Lung (tissue), 12 donors: ENCODE results near the gene RGS10. TPM values are rescaled to one million over a fixed set of nuclear protein-coding genes. Genes with fewer than 3 reads are reported as not detected.

Source experiments
- ATAC-seq: fragments of 200-7000 bp; cut with Tn5 transposase; one replicate; pipeline ENCODE4 v1.9.1; 2020; ENCODE audit warnings: moderate number of reproducible peaks; ENCODE audit not compliant: insufficient read depth, low FRiP score
- DNase-seq, 3 donors: peaks; one replicate each; pipeline ENCODE4 v3.0.0-alpha.2; 2013 to 2017
- H3K27ac ChIP-seq, 2 donors: one replicate each; pipeline ENCODE4 v1.5.1; 2013; ENCODE audit warnings: mild to moderate bottlenecking in 2 of 2, moderate library complexity in 2 of 2, control low read depth in 1 of 2, inconsistent platforms in 1 of 2, low read depth in 1 of 2, low read length in 1 of 2
- H3K27me3 ChIP-seq, 3 donors: one replicate each; pipeline ENCODE4 v1.5.1; 2013; ENCODE audit warnings: low read length in 2 of 3; ENCODE audit not compliant: control insufficient read depth in 3 of 3, insufficient read depth in 3 of 3
- H3K36me3 ChIP-seq, 4 donors: one replicate each; pipeline ENCODE4 v1.5.1; 2013; ENCODE audit warnings: low read length in 4 of 4, mild to moderate bottlenecking in 1 of 4, moderate library complexity in 1 of 4; ENCODE audit not compliant: control insufficient read depth in 4 of 4, insufficient read depth in 4 of 4
- H3K4me1 ChIP-seq, 5 donors: one replicate each; pipeline ENCODE4 v1.5.1; 2013; ENCODE audit warnings: low read length in 5 of 5, mild to moderate bottlenecking in 2 of 5, moderate library complexity in 1 of 5; ENCODE audit not compliant: control insufficient read depth in 5 of 5, insufficient read depth in 5 of 5
- H3K4me3 ChIP-seq: one replicate; pipeline ENCODE4 v1.5.1; 2013; ENCODE audit warnings: mild to moderate bottlenecking, control low read depth, moderate library complexity
- H3K9ac ChIP-seq, 2 donors: one replicate each; pipeline ENCODE4 v1.5.1; 2013; ENCODE audit warnings: low read length in 2 of 2, control low read depth in 1 of 2; ENCODE audit not compliant: insufficient read depth in 1 of 2
- H3K9me3 ChIP-seq, 4 donors: one replicate each; pipeline ENCODE4 v1.5.1; 2013; ENCODE audit warnings: low read length in 3 of 4, mild to moderate bottlenecking in 1 of 4, moderate library complexity in 1 of 4; ENCODE audit not compliant: control insufficient read depth in 4 of 4, insufficient read depth in 3 of 4
- WGBS, 2 donors: extraction: QIAGEN DNeasy Blood & Tissue Kit; methylation state at CpG; one replicate each; pipeline ENCODE4 v1.1.7; 2013; 5-methylcytosine and 5-hydroxymethylcytosine counted together
- polyA plus RNA-seq, 2 donors: library from polyadenylated mRNA; stranded (reverse); fragments of 200-250 nt; gene quantifications; one replicate each; pipeline ENCODE4 v1.2.1, GENCODE V29; 2013
- total RNA-seq, 2 donors: library from RNA; depleted of rRNA in 1 of 2; stranded (reverse); fragments of >200 nt in 1 of 2; gene quantifications; one replicate each; pipeline ENCODE4 v1.2.1, GENCODE V29; 2014 to 2021
- TF ChIP-seq, protein P1 (sequence below): IDR thresholded peaks from 2 replicates; pipeline ENCODE4 v1.5.1; 2012; ENCODE audit warnings: mild to moderate bottlenecking; ENCODE audit errors: control extremely low read depth, extremely low read depth
- donor health status: control.
- donor health status: control.
- donor health status: Bipolar disorder and iron deficiency.
- donor health status: healthy.
- donor health status: DM: yes; HTN: yes; CAD: no.

RGS10 gene
- total and polyA plus RNA-seq, 4 donors, result 17.0 to 43.4 (median 29.8) TPM

DNA sequence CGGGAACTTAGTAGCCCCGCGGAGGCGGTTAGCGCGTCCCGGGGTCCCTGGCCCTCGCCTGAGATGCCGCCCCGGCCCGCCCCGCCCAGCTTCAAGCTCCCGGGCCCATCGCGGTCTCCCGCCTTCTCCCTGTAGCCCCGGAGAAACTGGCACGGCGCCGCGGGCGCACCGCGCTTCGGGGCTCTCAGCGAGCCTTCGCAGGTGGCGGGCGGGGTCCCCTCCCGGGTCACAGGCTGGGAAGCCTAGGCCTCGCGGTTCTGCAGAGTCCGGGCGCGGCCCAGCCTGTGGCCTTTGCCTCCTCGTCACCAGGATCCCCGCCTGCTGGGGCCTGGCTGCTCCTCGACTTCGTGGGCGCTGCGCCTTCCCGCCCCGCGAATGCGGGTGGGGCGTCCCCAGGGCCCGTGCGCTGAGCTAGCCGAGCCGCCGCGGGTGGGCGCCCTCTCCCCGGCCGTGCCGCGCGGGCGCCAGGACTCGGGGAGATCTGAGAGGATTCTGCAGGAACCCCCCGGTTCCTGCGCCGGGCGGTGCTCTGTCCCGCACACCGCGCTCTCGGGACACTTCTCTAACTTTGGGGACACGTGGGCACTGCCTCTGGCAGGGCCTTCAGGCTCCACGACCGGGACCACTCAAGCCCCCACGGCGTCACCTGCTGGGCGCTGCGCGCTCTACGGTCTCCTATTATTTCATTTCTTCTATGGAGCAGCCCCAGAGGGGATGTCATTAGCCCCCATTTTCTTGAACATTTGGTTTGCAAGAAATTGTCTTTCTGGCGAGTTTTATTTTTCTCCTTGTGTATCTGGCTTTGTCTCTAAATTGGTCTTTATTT is 682 bp upstream of the RGS10 start:
- peaks cover 0 to 16% (median 0%) of the 10 kb centered on the region in 5 donors for H3K4me1 ChIP-seq
- WGBS, 2 donors, result 1% methylated on average over 48 to 78 of the region's 78 CpGs

DNA sequence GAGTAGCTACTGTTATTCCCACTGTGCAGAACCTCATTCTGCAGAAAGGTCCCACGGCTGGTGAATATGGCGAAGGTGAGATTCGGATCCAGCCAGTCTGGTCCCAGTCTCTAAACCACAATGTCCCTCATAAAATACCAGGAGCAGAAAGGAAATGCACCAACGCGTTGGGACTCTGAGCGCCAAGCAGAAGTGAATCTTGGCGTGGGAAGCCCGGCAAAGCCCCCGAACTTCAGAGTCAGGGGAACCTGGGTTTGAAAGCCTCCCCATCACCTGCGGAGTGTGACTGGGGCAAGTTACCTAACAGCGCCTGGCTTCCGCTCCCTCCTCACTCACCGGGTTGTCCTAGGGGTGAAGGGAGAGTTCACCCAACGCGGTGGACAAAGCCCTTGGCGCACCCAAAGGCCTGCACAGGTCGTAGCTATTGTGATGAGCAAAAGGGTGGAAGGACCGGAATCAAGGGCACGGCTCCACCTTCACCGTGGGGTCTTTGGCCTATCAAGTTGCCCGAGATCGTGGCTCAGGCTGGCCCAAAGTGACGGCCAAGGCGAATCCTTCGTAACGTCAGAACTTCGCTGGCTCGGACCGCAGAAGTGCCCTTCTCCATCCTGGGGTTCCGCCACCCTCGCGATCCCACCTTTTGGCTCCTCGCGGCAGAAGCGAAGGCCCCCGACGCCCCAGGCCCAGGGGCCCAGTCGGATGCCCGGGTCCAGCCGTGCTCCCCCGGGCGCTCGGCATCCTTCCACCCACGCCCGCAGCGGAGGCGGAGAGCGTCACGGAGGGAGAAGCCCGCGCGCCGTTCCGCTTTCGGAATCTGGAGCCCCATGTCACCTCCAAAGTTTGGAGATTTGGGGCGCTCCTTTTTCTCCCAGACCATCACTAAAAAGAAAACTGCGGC is 811 bp downstream of the RGS10 start:
- Histone ChIP-seq H3K36me3 (no peaks in the 10 kb centered on the region), H3K4me3 (peak overlapping the region; percentile 36), H3K4me1 (peaks cover 0 to 16% (median 0%) of the 10 kb centered on the region in 5 donors), H3K27me3 (peaks cover 0 to 35% (median 11%) of the 10 kb centered on the region in 3 donors), H3K9me3 (no peaks in the 10 kb centered on the region), H3K9ac (no peak overlapping the region), H3K27ac (no peak overlapping the region)
- no peak for DNase-seq
- 16 to 24% methylated on average over 53 to 57 of the region's 57 CpGs for WGBS, 2 donors
- TF ChIP-seq, protein P1, sequence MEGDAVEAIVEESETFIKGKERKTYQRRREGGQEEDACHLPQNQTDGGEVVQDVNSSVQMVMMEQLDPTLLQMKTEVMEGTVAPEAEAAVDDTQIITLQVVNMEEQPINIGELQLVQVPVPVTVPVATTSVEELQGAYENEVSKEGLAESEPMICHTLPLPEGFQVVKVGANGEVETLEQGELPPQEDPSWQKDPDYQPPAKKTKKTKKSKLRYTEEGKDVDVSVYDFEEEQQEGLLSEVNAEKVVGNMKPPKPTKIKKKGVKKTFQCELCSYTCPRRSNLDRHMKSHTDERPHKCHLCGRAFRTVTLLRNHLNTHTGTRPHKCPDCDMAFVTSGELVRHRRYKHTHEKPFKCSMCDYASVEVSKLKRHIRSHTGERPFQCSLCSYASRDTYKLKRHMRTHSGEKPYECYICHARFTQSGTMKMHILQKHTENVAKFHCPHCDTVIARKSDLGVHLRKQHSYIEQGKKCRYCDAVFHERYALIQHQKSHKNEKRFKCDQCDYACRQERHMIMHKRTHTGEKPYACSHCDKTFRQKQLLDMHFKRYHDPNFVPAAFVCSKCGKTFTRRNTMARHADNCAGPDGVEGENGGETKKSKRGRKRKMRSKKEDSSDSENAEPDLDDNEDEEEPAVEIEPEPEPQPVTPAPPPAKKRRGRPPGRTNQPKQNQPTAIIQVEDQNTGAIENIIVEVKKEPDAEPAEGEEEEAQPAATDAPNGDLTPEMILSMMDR, result no peak
- ATAC-seq, result no peak

More for the DNA sequence above, 682 bp upstream of the RGS10 start:
- Histone ChIP-seq H3K4me3 (peak overlapping the region; percentile 36), H3K27ac (no peak overlapping the region), H3K36me3 (no peaks in the 10 kb centered on the region), H3K9me3 (no peaks in the 10 kb centered on the region), H3K27me3 (peaks cover 0 to 37% (median 12%) of the 10 kb centered on the region in 3 donors), H3K9ac (no peak overlapping the region)
- peak; percentile 52 to 60 (median 54) for DNase-seq
- ATAC-seq, result peak; percentile 27
- TF ChIP-seq, protein P1, result no peak

DNA sequence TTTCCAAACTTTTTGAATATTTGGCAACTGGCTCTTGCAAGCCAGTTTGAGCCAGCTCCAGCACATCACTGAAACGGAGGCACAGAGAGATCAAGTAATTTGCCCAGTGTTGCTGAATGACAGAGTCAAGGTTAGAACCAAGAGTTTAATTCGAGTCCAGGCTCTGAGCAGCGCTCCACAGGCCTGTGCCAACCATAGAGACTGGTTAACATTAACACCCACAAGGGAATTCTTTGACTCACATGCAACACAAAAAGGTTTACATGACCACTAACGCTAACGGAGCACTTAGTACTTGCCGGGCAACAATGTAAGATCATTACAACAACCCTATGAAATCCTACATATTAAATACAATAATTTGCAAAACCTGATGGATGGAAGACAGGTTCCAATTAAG is 1.5 kb downstream of the RGS10 start:
- whole genome bisulfite sequencing, 2 donors, result 62 to 81% methylated on average over 6 of the region's 6 CpGs
- Histone ChIP-seq H3K27ac (no peak overlapping the region), H3K4me1 (peaks cover 0 to 14% (median 0%) of the 10 kb centered on the region in 5 donors), H3K4me3 (no peak overlapping the region), H3K9me3 (no peaks in the 10 kb centered on the region), H3K36me3 (no peaks in the 10 kb centered on the region), H3K27me3 (peaks cover 0 to 35% (median 10%) of the 10 kb centered on the region in 3 donors), H3K9ac (no peak overlapping the region)
- DNase-seq (no peak), ATAC-seq (no peak)
- TF ChIP-seq, protein P1, result no peak
